SK-N-MC (cell line): ENCODE data around the gene MAGI1.

ENCODE experiments used
- EZH2 ChIP-seq: fragments of 200-600 bp; sonication (generic); IDR thresholded peaks from one replicate; pipeline ENCODE4 v1.6.1; 2017; ENCODE audit warnings: antibody characterized with exemption
- FOXP2 ChIP-seq: optimal IDR thresholded peaks from 2 replicates; pipeline ENCODE3; 2011; ENCODE audit warnings: mild to moderate bottlenecking, moderate library complexity; ENCODE audit not compliant: insufficient read depth; ENCODE audit errors: extremely low read length, control extremely low read depth
- POLR2AphosphoS5 ChIP-seq: IDR thresholded peaks from 2 replicates; pipeline ENCODE4 v1.6.1; 2012; ENCODE audit warnings: mild to moderate bottlenecking, low read depth, low read length, borderline replicate concordance

GRCh38 chr3:65953301-65953812 is 85.4 kb downstream of the MAGI1 start:
- no peak for TF ChIP-seq EZH2
- no peak for TF ChIP-seq POLR2AphosphoS5
- TF ChIP-seq FOXP2: no peak
